ENCODE data around the gene KCMF1. TPM values are rescaled to one million over a fixed set of nuclear protein-coding genes. Genes with fewer than 3 reads are reported as not detected.
A peak's percentile ranks its signal among the peaks of the same experiment; 100 is the strongest.

KCMF1 gene
- 61.3 and 62.1 TPM in 2 replicates for total RNA-seq
- long read RNA-seq, full-length matches to known transcripts: 2 of 8 reads
- long read RNA-seq, partial matches to known transcripts: 4 of 8 reads
- long read RNA-seq, other reads (novel, unspliced or antisense): 2 of 8 reads

- Mint-ChIP-seq H3K4me3 (ENCODE audit: low read depth) (peak within 1 kb of the TSS; percentile 94), H3K4me1 (ENCODE audit: low read depth) (peaks cover 31% of the 10 kb centered on the region)
Measured at GRCh38 chr2:84970868-84971509, at the start of gene KCMF1. TSS of gene KCMF1 (plus strand) at chr2:84971161. CDS start at chr2:84971452, 291 bp downstream.

GRCh38 chr2:84923009-84923408 is 48.0 kb upstream of the KCMF1 start:
- Mint-ChIP-seq H3K9me3 (ENCODE audit: low read depth) (no peaks in the 10 kb centered on the region), H3K4me3 (ENCODE audit: low read depth) (no peak overlapping the region), H3K4me1 (ENCODE audit: low read depth) (peaks cover 4% of the 10 kb centered on the region), H3K27ac (no peak overlapping the region), H3K36me3 (ENCODE audit: insufficient read depth) (no peaks in the 10 kb centered on the region), H3K27me3 (peaks cover 9% of the 10 kb centered on the region)
- no peak for TF ChIP-seq CTCF (IDR thresholded peaks at IDR 0.05; ENCODE audit: unreplicated experiment)
- no peak for DNase-seq (ENCODE audit: low spot score, unreplicated experiment)

More at GRCh38 chr2:84970868-84971509, at the start of gene KCMF1:
- DNase-seq (ENCODE audit: low spot score, unreplicated experiment): peak; percentile 58
- Mint-ChIP-seq H3K36me3 (ENCODE audit: insufficient read depth) (peaks cover 4% of the 10 kb centered on the region), H3K9me3 (ENCODE audit: low read depth) (no peaks in the 10 kb centered on the region), H3K27me3 (no peaks in the 10 kb centered on the region), H3K27ac (peak within 1 kb of the TSS; percentile 99)
- no peak for TF ChIP-seq CTCF (IDR thresholded peaks at IDR 0.05; ENCODE audit: unreplicated experiment)

GRCh38 chr2:84924173-84925106 is 46.5 kb upstream of the KCMF1 start:
- Mint-ChIP-seq H3K27me3 (peaks cover 9% of the 10 kb centered on the region), H3K4me3 (ENCODE audit: low read depth) (no peak overlapping the region), H3K27ac (no peak overlapping the region), H3K4me1 (ENCODE audit: low read depth) (peaks cover 4% of the 10 kb centered on the region), H3K36me3 (ENCODE audit: insufficient read depth) (no peaks in the 10 kb centered on the region), H3K9me3 (ENCODE audit: low read depth) (no peaks in the 10 kb centered on the region)
- no peak for TF ChIP-seq CTCF (IDR thresholded peaks at IDR 0.05; ENCODE audit: unreplicated experiment)
- no peak for DNase-seq (ENCODE audit: low spot score, unreplicated experiment)

- Mint-ChIP-seq H3K4me3 (ENCODE audit: low read depth) (no peak overlapping the region), H3K27ac (no peak overlapping the region), H3K4me1 (ENCODE audit: low read depth) (peaks cover 4% of the 10 kb centered on the region), H3K36me3 (ENCODE audit: insufficient read depth) (no peaks in the 10 kb centered on the region), H3K9me3 (ENCODE audit: low read depth) (no peaks in the 10 kb centered on the region), H3K27me3 (peaks cover 9% of the 10 kb centered on the region)
- TF ChIP-seq CTCF (IDR thresholded peaks at IDR 0.05; ENCODE audit: unreplicated experiment): no peak
- DNase-seq (ENCODE audit: low spot score, unreplicated experiment): no peak
Measured at GRCh38 chr2:84925336-84925723, 45.6 kb upstream of the KCMF1 start.

GRCh38 chr2:84925724-84926376 is 45.1 kb upstream of the KCMF1 start:
- H3K27ac Mint-ChIP-seq: peak overlapping the region; percentile 82
- DNase-seq (ENCODE audit: low spot score, unreplicated experiment): peak; percentile 95
- peaks cover 4% of the 10 kb centered on the region for H3K4me1 Mint-ChIP-seq (ENCODE audit: low read depth)
- H3K4me3 Mint-ChIP-seq (ENCODE audit: low read depth): peak overlapping the region; percentile 63
- H3K27me3 Mint-ChIP-seq: peaks cover 9% of the 10 kb centered on the region
- TF ChIP-seq CTCF (IDR thresholded peaks at IDR 0.05; ENCODE audit: unreplicated experiment): peak; percentile 99
- H3K36me3 Mint-ChIP-seq (ENCODE audit: insufficient read depth): no peaks in the 10 kb centered on the region
- no peaks in the 10 kb centered on the region for H3K9me3 Mint-ChIP-seq (ENCODE audit: low read depth)
